RKO (cell line): ENCODE data around the gene ITPRID1.
"Not testable (repeated sequence)": the region's sequence is repeated elsewhere in the genome, so short reads cannot be mapped to it uniquely, and the experiment has no call there.

Experiments
- DNase-seq: peaks from one replicate; pipeline ENCODE4 v3.0.0-alpha.2; 2016; ENCODE audit warnings: low spot score

The ITPRID1 gene

DNA sequence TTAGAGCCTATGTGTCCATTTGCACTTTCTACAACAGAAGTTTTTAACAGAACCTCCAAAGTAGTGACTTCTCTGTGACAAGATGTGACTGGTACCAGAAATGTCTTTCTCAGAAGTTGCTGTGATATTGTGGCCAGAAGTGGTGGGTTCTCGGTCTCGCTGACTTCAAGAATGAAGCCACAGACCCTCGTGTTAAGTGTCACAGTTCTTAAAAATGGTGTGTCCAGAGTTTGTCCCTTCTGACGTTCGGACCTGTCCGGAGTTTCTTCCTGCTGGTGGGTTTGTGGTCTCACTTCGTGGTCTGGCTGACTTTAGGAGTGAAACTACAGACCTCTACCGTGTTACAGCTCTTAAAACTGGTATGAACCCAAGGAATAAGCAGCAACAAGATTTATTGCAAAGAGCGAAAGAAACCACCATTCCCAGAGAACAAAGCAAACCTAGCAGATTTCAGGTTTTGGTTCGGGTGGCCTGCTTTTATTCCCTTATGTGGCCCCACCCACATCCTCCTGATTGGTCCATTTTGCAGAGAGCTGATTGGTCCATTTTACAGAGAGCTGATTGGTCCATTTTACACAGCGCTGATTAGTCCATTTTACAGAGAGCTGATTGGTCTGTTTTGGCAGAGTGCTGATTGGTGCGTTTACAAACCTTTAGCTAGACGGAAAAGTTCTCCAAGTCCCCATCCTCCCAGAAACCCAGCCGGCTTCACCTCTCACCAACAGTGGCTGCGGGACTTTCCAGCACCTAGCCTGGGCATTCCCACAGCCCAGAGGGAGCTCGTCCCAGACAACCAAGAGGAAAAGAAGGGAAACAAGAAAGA is 3.0 kb downstream of the ITPRID1 start:
- no peak for DNase-seq

GRCh38 chr7:31517513-31517912 is 3.6 kb downstream of the ITPRID1 start:
- DNase-seq: no peak

GRCh38 chr7:31518766-31519165 is 4.9 kb downstream of the ITPRID1 start:
- DNase-seq: no peak

- DNase-seq: no peak
These were observed 7.6 kb downstream of the ITPRID1 start for GRCh38 chr7:31521336-31522010.

DNA sequence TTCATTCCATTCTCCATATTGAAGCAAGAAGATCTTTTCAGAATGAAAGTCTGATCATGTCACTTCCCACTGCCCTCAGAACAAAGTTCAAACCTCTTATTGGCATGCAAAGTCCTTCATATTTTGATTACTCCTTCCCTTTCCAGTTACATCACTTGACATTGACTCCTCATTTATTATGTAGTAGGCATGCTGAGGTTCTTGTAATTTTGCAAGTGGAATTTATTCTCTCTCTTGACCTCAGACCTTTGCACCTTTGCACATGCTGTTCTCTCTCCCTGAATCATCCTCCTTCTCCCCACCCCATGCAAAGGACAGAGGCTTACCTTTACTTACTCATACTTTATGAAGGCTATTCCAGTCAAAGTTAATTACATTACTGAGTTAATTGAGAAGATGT is 13.0 kb downstream of the ITPRID1 start:
- DNase-seq: no peak

DNA sequence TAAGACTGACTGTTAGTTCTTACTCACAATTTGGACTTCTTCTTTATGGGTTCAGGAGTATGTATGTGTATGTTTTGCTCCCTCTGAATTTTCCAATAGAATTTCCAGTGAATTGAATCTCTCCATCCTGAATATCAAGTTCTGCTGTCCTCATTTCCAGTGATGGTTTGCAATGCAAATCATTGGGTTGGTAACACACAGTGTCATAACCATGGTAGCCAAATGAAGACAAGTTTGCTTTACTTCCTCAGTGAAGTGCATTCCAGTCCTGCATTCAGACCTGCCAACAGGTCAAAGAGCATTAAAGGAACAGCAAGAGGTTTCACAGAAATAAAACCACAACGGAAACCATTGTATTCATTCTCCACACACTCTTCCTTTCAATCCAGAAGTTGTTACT is 15.2 kb downstream of the ITPRID1 start:
- DNase-seq: no peak

- DNase-seq: not testable (repeated sequence)
These were observed 26.8 kb downstream of the ITPRID1 start for GRCh38 chr7:31540651-31541185.

DNA sequence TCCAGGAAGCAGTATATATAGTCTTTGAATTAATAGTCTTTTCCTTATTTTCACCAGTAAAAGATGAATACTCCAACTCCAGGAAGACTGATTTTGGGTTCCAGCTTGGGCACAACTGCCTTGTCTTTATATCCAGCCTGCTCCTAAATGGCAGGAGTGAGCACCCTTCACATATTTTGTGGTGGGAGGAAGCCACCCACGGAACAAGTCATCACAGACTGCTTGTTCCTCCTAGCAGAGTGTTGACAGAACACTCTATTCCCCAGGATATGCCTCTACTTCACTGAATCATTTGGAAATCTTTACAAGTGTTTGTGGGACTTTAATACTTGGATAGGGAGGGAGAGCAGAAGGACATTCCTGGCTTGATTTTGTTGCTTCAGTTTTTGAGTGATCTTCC is 31.7 kb downstream of the ITPRID1 start:
- no peak for DNase-seq

DNA sequence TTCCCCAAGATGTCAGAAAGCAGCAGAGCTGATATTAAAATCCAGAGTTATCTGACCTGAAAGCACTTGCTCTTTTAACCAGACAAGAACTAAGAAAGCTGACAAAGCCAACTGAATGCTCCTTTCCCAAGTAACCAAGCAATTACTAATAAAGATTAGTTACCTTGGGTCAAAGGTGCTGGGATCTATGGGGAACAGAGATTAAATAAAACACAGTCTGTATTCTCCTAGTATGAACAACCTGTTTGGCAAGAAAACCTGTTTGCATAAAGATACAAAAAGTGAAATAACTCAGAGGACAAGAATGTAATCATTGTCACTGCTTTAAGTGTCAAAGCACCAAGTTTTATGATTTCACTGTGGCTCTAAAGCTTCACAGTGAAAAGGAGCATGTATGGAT is 35.7 kb downstream of the ITPRID1 start:
- no peak for DNase-seq

DNA sequence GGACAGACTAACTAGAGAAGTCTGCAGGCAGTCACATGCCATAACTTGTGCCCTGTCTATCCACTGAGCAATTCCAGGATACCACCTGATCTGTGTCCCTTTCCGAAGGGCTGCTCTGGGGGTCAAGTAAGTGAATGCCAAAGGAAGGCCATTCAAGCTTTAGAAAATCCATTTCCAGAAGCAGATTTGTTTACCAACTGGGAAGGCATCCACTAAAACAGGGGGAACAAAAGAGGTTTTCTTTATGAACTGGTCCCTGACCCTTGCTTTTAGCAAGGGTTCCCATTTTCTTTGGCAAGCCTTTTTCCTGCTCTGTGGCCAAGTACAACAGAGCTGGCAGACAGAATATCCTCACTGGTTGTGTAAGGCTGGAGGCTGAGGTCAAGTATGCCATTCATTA is 36.5 kb downstream of the ITPRID1 start:
- no peak for DNase-seq

DNA sequence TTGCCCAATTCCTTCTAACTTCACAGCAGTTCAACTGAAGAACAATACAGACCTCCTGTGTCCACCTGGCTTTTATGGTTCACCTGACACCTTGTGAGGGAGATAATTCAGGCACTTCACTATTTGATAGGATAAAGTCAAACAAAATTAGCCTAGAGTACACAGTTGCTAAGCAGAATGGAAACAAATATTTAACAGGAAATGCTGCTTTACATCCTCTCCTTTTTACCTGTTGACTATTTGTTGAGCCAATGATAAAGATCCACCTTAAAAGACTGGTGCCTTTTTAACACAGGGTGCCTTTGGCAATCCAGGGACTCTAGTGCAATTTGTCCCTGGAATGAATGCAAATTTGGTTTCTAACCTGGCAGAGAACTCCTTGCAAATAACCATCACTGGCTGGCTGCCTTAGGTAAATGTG is 39.8 kb downstream of the ITPRID1 start:
- DNase-seq: no peak

DNA sequence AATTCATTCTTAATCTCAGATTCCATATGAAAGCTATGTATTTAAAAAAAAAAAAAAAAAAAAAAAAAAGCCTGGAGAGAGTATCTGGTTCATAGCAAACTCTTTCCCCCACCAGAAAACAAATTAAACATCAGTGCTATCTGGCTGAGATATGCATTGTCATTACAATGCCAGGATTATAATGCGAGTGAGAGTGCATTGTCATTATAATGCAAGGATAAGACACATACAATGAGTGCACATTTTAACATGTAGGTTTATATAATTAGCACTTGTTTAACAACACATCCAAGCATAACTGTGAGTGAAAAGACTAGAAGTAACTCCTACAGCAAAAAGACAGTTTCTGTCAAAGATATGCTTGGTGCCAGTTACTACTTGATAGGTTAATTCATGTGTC is 48.1 kb downstream of the ITPRID1 start:
- no peak for DNase-seq

DNA sequence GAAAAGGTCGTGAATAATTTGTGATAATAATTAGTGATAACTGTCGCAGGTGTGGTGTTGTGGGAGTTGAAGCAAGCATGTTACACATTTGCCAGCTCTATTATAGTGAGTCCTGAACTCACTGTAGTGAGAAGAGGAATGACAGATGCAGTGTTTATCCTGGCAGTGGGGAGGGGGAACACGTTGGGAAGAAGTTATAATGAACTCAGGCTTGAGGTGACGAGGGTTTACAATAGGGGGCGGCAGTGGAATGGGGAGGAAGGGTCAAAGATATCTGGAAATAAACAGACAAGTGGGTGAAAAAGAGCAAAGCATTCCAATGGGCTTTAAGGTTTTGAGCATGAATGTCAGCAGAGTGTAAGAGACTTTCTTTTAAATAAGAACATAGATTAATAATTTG is 49.6 kb downstream of the ITPRID1 start:
- no peak for DNase-seq

- DNase-seq: no peak
These were observed 50.1 kb downstream of the ITPRID1 start for GRCh38 chr7:31563951-31564350.

DNA sequence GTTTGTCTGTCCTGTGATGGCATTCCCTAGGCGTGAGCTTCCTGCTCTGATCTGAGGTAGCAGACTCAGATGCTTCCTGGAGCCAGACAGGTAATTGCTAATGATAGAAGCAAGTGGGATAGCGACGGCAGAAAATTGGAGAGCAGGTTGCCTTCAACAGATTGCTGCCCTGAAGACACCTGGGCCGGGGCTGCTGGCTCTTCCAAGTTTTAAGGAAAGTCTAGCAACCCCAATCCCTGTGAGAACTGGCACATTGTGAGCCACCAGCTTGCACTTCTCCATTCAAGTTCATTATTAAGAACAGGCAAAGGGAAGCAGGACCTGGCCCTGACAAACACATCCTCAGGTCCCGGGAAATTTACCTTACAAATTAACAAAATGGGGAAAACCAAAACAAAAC is 50.8 kb downstream of the ITPRID1 start:
- no peak for DNase-seq

DNA sequence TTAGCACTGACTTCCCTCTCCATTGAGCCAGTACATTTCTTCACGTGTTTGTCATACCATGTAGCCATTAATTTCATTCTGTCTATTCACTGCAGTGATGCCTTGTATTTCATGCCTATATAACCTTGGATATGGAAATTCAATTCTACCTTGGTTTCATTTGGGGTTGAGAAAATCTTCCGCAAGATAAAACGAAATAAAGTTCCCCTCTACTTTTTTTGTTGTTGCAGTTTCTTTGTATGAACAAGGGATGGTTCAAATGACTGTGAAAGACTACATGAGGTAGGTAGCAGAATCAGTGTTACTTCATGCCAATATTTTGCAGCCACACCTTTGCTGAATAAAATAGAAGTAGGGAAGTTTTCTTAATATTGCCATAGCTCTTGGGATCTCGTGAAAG is 55.6 kb downstream of the ITPRID1 start:
- DNase-seq: no peak

- no peak for DNase-seq
These were observed 69.6 kb downstream of the ITPRID1 start for GRCh38 chr7:31583526-31583925.

GRCh38 chr7:31583942-31584341 is 70.1 kb downstream of the ITPRID1 start:
- DNase-seq: no peak

- no peak for DNase-seq
These were observed 81.5 kb downstream of the ITPRID1 start for GRCh38 chr7:31595390-31595789.

DNA sequence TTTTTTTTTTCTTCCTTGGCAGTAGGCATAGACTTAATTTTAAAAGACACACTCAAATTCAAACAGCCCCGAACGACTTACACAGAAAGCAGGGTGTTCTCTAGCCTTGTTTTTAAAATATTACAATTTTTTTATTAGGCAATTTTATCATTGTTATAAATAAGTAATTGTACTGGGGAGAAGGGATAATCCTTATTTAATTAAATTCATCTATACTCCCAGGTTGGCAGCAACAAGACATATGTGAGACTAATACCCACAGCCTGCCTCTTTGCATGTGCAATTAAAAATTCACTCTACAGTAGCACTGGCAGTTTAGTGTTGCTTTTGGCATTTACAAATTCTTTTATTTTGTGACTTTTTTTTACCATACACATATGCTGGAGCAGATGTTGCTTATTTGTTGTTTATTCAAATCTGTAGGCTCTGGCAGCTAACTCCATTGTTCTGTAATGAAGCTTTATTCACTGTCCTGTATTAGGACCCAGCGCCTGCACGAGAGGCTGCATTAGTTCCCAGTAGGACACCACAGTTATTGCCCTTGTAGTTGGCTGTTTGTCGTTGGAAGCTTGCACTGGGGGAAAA is 88.2 kb downstream of the ITPRID1 start:
- DNase-seq: no peak

DNA sequence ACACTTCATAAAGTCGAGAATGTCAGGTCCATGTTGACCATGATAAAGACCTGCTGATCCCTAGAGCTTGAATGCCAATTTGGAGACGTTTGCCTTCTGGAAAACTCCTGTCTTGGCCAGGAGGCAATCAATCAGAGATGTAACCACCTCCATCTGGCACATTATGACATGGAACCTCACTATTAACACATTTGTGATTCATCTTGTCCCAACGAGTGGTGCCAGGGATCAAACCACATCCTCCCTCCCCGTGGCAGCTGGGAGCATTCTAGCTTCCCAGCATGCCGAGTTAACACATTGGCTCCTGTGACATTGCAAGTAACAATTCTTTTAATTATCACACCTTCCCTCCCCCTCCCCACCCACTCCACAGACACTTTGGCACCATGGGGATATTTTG is 89.2 kb downstream of the ITPRID1 start:
- no peak for DNase-seq

DNA sequence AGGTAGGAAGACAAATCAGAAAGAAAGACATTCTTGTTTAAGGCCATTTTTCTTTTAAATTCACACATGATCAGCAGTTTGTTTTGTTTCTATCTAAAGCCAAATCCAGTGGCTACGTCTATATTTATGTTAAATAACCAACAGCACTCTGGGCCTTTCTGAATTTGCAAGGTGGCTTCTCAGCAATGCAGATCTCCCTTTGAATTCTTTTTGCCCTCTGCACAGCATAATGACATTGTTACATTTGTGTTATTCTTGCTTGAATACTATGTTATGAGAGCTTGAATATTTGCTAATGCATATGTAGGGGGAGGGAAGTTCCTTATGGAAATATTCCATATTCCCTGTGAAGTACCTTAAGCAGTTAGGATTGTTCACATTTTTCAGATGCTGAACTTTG is 99.7 kb downstream of the ITPRID1 start:
- no peak for DNase-seq

GRCh38 chr7:31633467-31633866 is 119.6 kb downstream of the ITPRID1 start:
- DNase-seq: no peak
